SJCRH30 (cell line): ENCODE measurements around the gene ARHGEF37. TPM values are rescaled to one million over a fixed set of nuclear protein-coding genes. Genes with fewer than 3 reads are reported as not detected.
"Not testable (repeated sequence)": the region's sequence is repeated elsewhere in the genome, so short reads cannot be mapped to it uniquely, and the experiment has no call there.

Experiments
- DNase-seq, 2 experiments: peaks; one replicate each; pipeline ENCODE4 v3.0.0-alpha.2; 2015 to 2020
- H3K27ac ChIP-seq: fragments of 250-450 bp; sonication (Bioruptor Pico); 2 replicates; pipeline ENCODE4 v1.5.1; 2020; ENCODE audit warnings: mild to moderate bottlenecking, moderate library complexity
- H3K27me3 ChIP-seq: fragments of 250-450 bp; sonication (Bioruptor Pico); 2 replicates; pipeline ENCODE4 v1.5.1; 2020; ENCODE audit warnings: mild to moderate bottlenecking, moderate library complexity
- H3K36me3 ChIP-seq: fragments of 250-450 bp; sonication (Bioruptor Pico); 2 replicates; pipeline ENCODE4 v1.5.1; 2020; ENCODE audit warnings: mild to moderate bottlenecking, moderate library complexity
- H3K4me1 ChIP-seq: fragments of 250-450 bp; sonication (Bioruptor Pico); 2 replicates; pipeline ENCODE4 v1.5.1; 2020; ENCODE audit warnings: mild to moderate bottlenecking, moderate library complexity
- H3K4me3 ChIP-seq: fragments of 250-450 bp; sonication (Bioruptor Pico); 2 replicates; pipeline ENCODE4 v1.5.1; 2020; ENCODE audit warnings: mild to moderate bottlenecking, moderate library complexity
- H3K9me3 ChIP-seq: fragments of 250-450 bp; sonication (Bioruptor Pico); replicated peaks from 2 replicates; pipeline ENCODE4 v1.5.1; 2020; ENCODE audit warnings: mild to moderate bottlenecking, moderate library complexity
- total RNA-seq: library from RNA; depleted of rRNA; stranded (reverse); fragments of >200 nt; shearing (Covaris generic); gene quantifications from 2 replicates; pipeline ENCODE4 v1.2.3, GENCODE V29; 2014

ARHGEF37 gene
- total RNA-seq, 1 experiment from 2014 or later = 0.38 TPM

DNA sequence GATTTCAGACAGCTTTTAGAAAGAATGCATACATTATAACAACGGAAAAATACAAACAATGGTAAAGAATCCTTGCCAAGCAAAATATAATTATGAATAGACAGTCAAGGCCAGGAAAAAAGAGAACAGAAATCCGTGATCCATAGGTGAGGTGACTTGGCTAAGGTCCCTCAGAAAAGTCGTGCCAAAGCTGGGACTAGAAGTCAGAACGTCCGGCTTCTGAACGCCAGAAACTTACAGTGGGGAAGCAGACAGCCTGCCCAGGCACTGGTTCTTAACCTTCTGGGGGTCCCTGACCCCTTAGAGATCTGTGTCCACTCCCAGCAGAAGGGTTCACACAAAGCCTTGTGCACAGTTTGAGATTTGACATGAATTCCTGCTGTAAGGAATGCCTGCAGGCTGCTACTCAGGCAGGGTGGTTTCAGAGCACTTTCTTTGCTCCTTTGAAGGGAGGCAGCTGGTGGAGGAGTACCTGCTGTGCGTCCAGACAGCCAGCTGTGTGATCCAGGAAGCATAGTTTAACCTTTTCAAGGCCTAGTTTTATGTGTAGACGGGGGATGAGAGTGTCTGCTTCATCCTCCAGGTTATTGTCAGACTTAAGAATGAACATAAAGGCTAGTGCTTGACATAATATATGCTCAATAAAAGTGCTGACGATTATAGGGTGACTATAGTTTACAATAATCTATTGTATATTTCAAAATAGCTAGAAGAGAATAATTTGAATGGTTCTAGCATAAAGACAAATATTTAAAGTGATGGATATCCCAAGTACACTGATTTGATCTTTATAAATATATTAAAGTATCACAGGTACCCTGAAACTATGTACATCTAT is 852 bp downstream of the ARHGEF37 start:
- Histone ChIP-seq H3K4me1 (peaks cover 20% of the 10 kb centered on the region), H3K27ac (no peak overlapping the region), H3K36me3 (no peaks in the 10 kb centered on the region), H3K27me3 (no peaks in the 10 kb centered on the region), H3K9me3 (no peaks in the 10 kb centered on the region), H3K4me3 (no peak overlapping the region; the same call in 1 of the 2 replicates)
- peak; percentile 12 to 33 for DNase-seq

DNA sequence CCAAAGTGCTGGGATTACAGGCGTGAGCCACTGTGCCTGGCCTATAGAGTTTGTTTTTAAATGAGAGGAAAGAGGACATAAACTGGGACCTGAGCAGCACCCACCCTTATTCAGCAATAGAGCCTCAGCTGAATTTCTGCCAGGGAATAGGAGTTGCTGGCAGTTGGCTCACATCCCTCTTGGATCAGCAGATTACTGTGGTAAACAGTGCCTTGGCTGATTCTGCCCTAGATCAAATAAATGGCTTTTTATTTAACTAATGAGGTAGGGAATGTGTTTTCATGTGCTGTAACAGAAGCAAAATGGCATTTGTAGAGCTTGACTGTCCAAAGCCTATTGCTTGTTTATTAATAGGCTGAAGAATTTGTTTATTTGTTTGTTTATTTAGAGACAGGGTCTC is 2.1 kb downstream of the ARHGEF37 start:
- peaks cover 20% of the 10 kb centered on the region for H3K4me1 ChIP-seq
- H3K27me3 ChIP-seq = no peaks in the 10 kb centered on the region
- no peaks in the 10 kb centered on the region for H3K36me3 ChIP-seq
- no peak overlapping the region for H3K4me3 ChIP-seq
- DNase-seq = peak in 1 of 2 experiments; percentile 30
- no peak overlapping the region for H3K27ac ChIP-seq
- no peaks in the 10 kb centered on the region for H3K9me3 ChIP-seq

DNA sequence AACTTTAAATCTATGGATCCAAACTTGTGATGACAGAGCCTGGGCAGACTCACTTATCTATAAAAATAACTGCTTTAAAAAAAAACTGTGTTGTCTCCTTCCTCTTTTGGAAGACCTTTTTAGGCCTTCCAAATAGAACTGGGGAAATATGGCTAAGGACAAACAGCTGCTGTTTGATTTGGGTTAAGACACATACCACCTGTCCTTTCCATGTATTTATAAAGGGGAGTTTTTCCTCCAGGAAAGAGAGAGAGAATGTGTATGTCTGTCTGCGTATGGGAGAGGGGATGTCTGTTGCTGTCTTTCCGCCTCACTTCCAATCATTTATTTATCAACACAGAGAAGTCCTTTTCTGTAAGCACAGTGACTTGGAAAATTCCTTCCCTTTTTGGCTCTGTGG is 2.8 kb downstream of the ARHGEF37 start:
- H3K27ac ChIP-seq = no peak overlapping the region
- no peaks in the 10 kb centered on the region for H3K9me3 ChIP-seq
- peaks cover 20% of the 10 kb centered on the region for H3K4me1 ChIP-seq
- no peak overlapping the region for H3K4me3 ChIP-seq
- no peaks in the 10 kb centered on the region for H3K27me3 ChIP-seq
- H3K36me3 ChIP-seq = no peaks in the 10 kb centered on the region
- peak in 1 of 2 experiments; percentile 59 for DNase-seq

DNA sequence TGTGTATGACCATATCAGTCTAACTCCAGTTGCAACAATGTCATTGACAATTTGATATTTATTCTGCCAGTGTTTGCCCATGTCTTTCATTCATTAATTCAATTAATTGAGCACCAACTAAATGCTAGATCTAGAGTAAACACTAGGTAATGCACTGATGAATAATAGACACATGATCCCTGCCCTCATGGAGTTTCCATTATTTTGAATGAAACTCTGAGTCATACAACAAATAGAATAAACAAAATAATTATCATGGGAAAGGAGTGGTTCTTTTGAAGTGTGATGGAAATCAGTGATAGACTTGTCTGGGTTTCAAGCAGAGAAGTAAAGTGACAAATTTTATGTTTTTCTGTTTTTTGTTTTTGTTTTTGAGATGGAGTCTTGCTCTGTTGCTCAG is 4.6 kb downstream of the ARHGEF37 start:
- peaks cover 20% of the 10 kb centered on the region for H3K4me1 ChIP-seq
- no peaks in the 10 kb centered on the region for H3K9me3 ChIP-seq
- no peak for DNase-seq
- H3K36me3 ChIP-seq = no peaks in the 10 kb centered on the region
- no peak overlapping the region for H3K27ac ChIP-seq
- no peaks in the 10 kb centered on the region for H3K27me3 ChIP-seq
- H3K4me3 ChIP-seq = no peak overlapping the region

DNA sequence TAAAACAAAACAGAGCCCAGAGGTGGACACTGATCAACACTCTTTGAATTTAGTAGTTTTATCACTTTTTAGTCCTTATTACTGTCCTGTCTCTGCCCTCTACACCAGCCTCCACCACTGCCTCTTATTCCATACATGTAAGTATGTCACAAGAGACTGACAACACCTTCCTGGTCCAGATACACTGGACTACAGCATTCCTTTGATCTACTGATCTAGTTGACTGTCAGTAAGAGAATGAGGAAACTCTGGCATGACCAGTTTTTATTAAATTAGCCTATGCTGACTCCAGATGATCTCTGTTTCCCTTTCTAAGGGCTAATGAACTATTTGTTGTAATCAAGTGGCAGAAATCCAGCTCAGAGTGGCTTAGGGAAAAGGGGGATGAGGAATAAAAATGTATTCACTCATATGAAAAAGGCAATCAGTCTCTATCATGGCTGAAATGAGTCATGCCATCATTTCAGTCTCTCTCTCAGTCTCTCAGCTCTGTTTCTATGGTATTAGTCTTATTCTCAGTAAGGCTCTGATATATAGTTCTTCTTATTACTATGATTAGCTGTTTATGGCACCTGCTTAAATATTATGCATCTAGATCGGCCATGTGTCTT is 5.5 kb downstream of the ARHGEF37 start:
- no peak for DNase-seq
- H3K36me3 ChIP-seq = no peaks in the 10 kb centered on the region
- H3K9me3 ChIP-seq = no peaks in the 10 kb centered on the region
- H3K4me1 ChIP-seq = peaks cover 18% of the 10 kb centered on the region
- H3K27me3 ChIP-seq = no peaks in the 10 kb centered on the region
- H3K4me3 ChIP-seq = no peak overlapping the region
- no peak overlapping the region for H3K27ac ChIP-seq

DNA sequence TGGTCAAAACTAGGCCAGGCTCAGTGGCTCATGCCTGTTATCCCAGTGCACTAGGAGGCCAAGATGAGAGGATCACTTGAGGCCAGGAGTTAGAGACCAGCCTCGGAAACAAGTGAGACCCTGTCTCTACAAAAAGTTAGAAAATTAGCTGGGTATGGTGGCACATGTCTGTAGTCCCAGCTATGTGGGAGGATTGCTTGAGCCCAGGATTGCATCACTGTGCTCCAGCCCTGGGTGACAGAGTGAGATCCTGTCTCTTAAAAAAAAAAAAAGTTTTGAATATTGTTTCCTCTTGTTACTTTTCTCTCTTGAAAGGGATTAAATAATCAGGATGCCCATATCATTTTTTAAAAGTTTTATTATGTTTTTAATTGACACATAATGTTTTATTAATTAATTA is 7.6 kb downstream of the ARHGEF37 start:
- Histone ChIP-seq H3K27me3 (0 out of 2 replicates have a peak, but pooled peaks cover 4% of the 10 kb centered on the region), H3K4me1 (peaks cover 8% of the 10 kb centered on the region), H3K4me3 (no peak overlapping the region), H3K27ac (no peak overlapping the region), H3K36me3 (no peaks in the 10 kb centered on the region), H3K9me3 (no peaks in the 10 kb centered on the region)
- DNase-seq = no peak

DNA sequence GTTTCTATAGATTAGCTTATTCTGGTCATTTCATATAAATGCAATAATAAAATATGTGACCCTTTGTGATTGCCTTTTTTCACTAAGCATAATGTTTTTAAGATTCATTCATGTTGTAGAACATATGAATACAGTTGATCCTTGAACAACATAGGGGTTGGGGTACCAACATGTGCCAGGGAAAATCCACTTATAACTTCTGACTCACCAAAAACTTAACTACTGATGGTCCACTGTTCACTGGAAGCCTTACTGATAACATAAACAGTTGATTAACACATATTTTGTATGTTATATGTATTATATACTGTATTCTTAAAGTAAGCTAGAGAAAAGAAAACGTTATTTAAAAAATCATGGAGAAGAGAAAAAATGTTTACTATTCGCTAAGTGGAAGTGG is 12.1 kb downstream of the ARHGEF37 start:
- Histone ChIP-seq H3K27me3 (0 out of 2 replicates have a peak, but pooled peaks cover 5% of the 10 kb centered on the region), H3K4me3 (no peak overlapping the region), H3K4me1 (no peaks in the 10 kb centered on the region), H3K36me3 (no peaks in the 10 kb centered on the region), H3K9me3 (no peaks in the 10 kb centered on the region), H3K27ac (no peak overlapping the region)
- no peak for DNase-seq

DNA sequence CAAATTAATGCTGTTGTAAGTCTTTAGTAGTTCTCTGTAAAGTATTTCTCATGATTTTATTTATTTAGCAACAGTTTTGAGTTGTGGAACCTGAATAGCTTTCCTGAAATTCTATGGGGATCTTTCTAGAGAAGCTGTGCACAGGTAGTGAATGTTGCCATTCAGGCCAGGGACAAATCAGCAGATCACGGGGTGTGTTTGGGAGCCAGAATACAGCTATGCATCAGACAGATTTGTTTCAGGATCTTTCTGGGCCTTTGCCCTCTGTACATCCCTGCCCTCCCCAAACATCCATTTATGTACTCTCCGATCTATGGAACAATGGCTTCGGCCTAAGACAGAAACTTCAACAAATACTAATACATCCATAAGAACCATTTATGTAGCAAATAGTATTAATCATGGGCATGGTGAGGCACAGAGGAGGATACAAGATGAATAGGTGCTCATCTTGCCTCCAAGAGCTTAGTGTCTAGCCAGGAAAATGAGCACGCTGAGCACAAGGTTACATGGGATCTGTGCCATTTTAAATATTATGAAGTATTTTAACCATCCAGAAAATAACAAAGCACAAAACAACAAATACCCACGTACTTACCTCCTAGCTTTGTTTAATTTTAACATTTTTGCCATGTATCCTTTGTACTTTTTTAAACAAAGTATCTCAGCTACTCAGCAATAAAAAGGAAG is 13.1 kb downstream of the ARHGEF37 start:
- Histone ChIP-seq H3K4me3 (no peak overlapping the region), H3K27ac (no peak overlapping the region), H3K4me1 (no peaks in the 10 kb centered on the region), H3K27me3 (0 out of 2 replicates have a peak, but pooled peaks cover 5% of the 10 kb centered on the region), H3K9me3 (no peaks in the 10 kb centered on the region), H3K36me3 (no peaks in the 10 kb centered on the region)
- DNase-seq = no peak

DNA sequence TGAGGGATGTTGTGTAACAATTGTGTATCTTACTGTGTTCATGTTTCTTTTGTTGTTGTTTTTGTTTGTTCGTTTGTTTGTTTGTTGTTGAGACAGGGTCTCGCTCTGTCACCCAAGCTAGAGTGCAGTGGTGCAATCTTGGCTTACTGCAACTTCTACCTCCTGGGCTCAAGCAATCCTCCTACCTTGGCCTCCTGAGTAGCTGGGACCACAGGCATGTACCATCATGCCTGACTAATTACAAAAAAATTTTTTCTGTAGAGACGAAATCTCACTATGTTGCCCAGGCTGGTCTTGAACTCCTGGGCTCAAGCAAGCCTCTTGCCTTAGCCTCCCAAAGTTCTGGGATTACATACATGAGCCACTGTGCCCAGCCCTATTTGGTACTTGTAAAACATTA is 13.8 kb downstream of the ARHGEF37 start:
- not testable (repeated sequence) for H3K4me3 ChIP-seq, H3K9me3 ChIP-seq, DNase-seq, H3K27me3 ChIP-seq, H3K36me3 ChIP-seq, H3K4me1 ChIP-seq, H3K27ac ChIP-seq

DNA sequence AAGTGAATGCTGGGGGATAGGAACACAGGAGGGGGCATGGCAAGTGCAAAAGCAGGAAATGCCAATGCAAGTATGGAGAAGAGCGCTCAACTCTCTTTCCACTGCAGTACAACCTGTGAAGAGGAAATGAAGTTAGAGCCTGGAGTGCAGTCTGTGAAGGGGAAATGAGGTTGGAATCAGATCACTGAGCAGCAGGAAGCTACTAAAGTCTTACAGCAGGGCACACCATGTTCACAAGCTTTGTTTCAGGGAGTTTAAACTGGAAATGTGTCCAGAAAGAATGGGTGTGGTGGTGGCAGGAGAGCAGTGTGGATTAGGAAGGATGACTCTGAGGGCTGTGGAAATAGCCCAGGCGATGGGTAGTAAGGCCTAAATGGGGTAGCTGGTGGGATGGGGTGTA is 15.4 kb downstream of the ARHGEF37 start:
- no peak overlapping the region for H3K4me3 ChIP-seq
- no peaks in the 10 kb centered on the region for H3K4me1 ChIP-seq
- no peak overlapping the region for H3K27ac ChIP-seq
- H3K9me3 ChIP-seq = no peaks in the 10 kb centered on the region
- H3K27me3 ChIP-seq = 0 out of 2 replicates have a peak, but pooled peaks cover 5% of the 10 kb centered on the region
- no peaks in the 10 kb centered on the region for H3K36me3 ChIP-seq
- no peak for DNase-seq

DNA sequence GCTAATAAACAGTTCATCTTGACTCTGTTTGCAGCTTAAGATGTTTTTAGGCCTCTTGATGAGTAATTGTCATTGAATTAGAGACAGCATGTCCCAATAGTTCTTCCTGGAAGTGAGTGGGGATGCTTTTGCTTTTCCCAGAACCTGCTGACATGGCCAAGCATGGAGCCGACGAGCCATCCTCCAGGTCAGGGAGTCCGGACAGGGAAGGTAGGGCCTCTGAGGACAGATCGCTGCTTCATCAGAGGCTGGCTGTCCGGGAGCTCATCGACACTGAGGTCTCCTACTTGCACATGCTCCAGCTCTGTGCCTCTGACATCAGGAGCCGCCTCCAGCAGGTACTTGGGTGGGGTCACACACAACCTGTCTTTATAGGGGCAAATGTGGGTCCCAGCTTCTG is 16.3 kb downstream of the ARHGEF37 start:
- no peak overlapping the region for H3K4me3 ChIP-seq
- DNase-seq = no peak
- H3K27me3 ChIP-seq = 0 out of 2 replicates have a peak, but pooled peaks cover 5% of the 10 kb centered on the region
- H3K36me3 ChIP-seq = no peaks in the 10 kb centered on the region
- no peaks in the 10 kb centered on the region for H3K4me1 ChIP-seq
- no peaks in the 10 kb centered on the region for H3K9me3 ChIP-seq
- no peak overlapping the region for H3K27ac ChIP-seq

DNA sequence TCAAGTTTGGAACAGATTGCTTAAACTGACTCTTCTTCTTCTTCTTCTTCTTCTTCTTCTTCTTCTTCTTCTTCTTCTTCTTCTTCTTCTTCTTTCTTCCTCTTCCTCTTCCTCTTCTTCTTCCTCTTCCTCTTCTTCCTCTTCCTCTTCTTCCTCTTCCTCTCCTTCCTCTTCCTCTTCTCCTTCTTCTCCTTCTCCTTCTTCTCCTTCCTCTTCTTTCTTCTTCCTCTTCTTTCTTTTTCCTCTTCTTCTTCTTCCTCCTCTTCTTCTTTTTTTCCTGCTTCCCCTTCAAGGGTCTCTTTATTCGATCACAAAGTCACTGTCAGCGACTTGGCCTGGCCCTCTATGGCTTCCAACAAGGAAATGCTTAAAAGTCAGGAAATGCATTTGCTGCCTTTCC is 16.9 kb downstream of the ARHGEF37 start:
- H3K27ac ChIP-seq, H3K36me3 ChIP-seq, H3K9me3 ChIP-seq, DNase-seq, H3K4me3 ChIP-seq, H3K4me1 ChIP-seq, H3K27me3 ChIP-seq: not testable (repeated sequence)

DNA sequence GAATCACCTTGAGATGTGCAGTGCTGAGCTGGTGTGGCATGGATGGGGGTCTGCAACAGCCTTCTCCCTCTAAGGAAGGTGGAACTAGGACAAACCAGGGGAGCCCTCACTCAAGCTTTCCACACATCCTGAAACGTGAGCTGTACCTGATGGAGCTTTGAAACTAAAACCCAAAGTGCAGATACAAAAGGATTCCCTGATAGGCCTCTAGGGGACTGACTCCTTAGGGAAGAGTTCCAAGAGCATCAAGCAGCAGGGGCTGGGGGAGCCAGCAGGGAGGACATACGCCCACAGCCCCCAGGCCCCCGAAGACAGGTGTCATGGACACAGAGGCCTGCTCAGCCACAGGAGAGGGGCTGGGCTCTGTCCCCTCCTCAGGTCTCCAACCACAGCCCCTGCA is 17.7 kb downstream of the ARHGEF37 start:
- 0 out of 2 replicates have a peak, but pooled peaks cover under 1% of the 10 kb centered on the region for H3K27me3 ChIP-seq
- no peak overlapping the region for H3K27ac ChIP-seq
- no peak overlapping the region for H3K4me3 ChIP-seq
- DNase-seq = no peak
- no peaks in the 10 kb centered on the region for H3K36me3 ChIP-seq
- H3K9me3 ChIP-seq = no peaks in the 10 kb centered on the region
- H3K4me1 ChIP-seq = no peaks in the 10 kb centered on the region

DNA sequence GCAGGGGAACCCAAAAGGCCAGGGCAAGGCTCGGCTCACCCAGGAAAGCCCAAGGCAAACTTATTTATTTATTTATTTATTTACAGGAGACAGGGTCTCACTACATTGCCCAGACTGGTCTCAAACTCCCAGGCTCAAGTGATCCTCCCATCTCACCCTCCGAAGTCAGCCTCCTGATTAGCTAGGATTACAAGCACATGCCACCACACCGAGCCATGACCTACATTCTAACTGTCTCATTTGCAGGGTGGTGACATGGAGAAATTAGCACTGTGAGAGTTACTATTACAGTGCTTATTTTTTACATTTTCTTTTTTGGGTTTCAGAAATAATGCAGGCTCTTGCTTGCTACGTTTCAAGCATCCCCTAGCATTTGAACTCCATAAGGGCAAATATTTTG is 18.1 kb downstream of the ARHGEF37 start:
- Histone ChIP-seq H3K4me3 (no peak overlapping the region), H3K9me3 (no peaks in the 10 kb centered on the region), H3K36me3 (no peaks in the 10 kb centered on the region), H3K27me3 (no peaks in the 10 kb centered on the region), H3K27ac (no peak overlapping the region), H3K4me1 (no peaks in the 10 kb centered on the region)
- DNase-seq = no peak

DNA sequence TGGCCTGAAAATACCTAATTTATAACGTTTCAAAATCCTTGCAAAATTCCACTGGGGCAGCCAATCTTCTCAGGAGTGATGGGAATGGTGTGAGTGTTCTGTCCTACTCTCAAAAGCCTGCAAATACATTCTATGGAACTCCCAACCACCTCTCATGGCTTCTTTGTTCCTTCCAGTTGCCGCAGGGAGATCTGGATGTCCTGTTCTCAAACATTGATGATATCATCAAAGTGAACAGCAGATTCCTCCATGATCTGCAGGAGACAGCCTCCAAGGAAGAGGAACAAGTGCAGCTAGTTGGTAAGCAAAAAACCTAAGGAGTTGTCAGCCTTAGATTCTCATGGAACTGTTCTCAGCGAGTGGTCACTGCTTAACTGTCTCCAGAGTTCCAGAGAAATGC is 19.6 kb downstream of the ARHGEF37 start:
- Histone ChIP-seq H3K4me1 (peaks cover 2% of the 10 kb centered on the region; the same call in 1 of the 2 replicates), H3K27me3 (no peaks in the 10 kb centered on the region), H3K27ac (no peak overlapping the region), H3K36me3 (no peaks in the 10 kb centered on the region), H3K9me3 (no peaks in the 10 kb centered on the region), H3K4me3 (no peak overlapping the region)
- no peak for DNase-seq
